ENCODE measurements around the gene MEIOB. TPM values are rescaled to one million over a fixed set of nuclear protein-coding genes. Genes with fewer than 3 reads are reported as not detected.
"Not testable (repeated sequence)": the region's sequence is repeated elsewhere in the genome, so short reads cannot be mapped to it uniquely, and the experiment has no call there.

Gene MEIOB
- polyA plus RNA-seq, 3 donors, result not detected

GRCh38 chr16:1884155-1884760 lies 12.3 kb upstream of the MEIOB start:
- Histone ChIP-seq H3K4me1 (ENCODE audit: control insufficient read depth in 1 of 2, insufficient read depth in 2 of 2, low read length in 2 of 2) (no peaks in the 10 kb centered on the region), H3K9ac (ENCODE audit: insufficient read depth, low read length, poor library complexity, severe bottlenecking) (no peak overlapping the region), H3K27me3 (ENCODE audit: control insufficient read depth in 2 of 2, insufficient read depth in 2 of 2, low read length in 2 of 2) (peaks cover 0 to 3% of the 10 kb centered on the region in 2 donors), H3K9me3 (replicated peaks in 1 of 2; ENCODE audit: control insufficient read depth in 1 of 2, insufficient read depth in 1 of 2, low read length in 2 of 2) (no peaks in the 10 kb centered on the region), H3K27ac (ENCODE audit: low read depth in 1 of 2, low read length in 2 of 2) (no peak overlapping the region), H3K36me3 (replicated peaks in 1 of 2; ENCODE audit: control insufficient read depth in 1 of 2, insufficient read depth in 2 of 2, low read length in 2 of 2) (no peaks in the 10 kb centered on the region), H4K20me1 (ENCODE audit: insufficient read depth, low read length) (no peaks in the 10 kb centered on the region), H3K4me2 (replicated peaks; ENCODE audit: extremely low read depth, low read length, poor library complexity, severe bottlenecking) (no peak overlapping the region), H2AFZ (ENCODE audit: insufficient read depth, low read depth, low read length, poor library complexity, severe bottlenecking) (no peak overlapping the region), H3K4me3 (replicated peaks in 1 of 3; ENCODE audit: low read depth in 2 of 3, low read length in 3 of 3) (no peak overlapping the region), H3K79me2 (ENCODE audit: insufficient read depth, low read length) (no peaks in the 10 kb centered on the region)
- peak; percentile 23 to 51 (median 23) for DNase-seq
- 82% methylated on average over 7 of the region's 13 CpGs for WGBS (ENCODE audit: insufficient coverage)
- TF ChIP-seq CTCF (IDR thresholded peaks at IDR 0.05), result peak; percentile 59
- Mint-ChIP-seq H3K9me3 (no peaks in the 10 kb centered on the region), H3K27me3 (ENCODE audit: low read depth in 3 of 3) (peaks cover 7 to 18% (median 10%) of the 10 kb centered on the region in 3 donors), H3K4me1 (no peaks in the 10 kb centered on the region), H3K27ac (no peak overlapping the region), H3K36me3 (no peaks in the 10 kb centered on the region), H3K4me3 (no peak overlapping the region)
- intact Hi-C loops (cut with micrococcal nuclease), result no loop called here

DNA sequence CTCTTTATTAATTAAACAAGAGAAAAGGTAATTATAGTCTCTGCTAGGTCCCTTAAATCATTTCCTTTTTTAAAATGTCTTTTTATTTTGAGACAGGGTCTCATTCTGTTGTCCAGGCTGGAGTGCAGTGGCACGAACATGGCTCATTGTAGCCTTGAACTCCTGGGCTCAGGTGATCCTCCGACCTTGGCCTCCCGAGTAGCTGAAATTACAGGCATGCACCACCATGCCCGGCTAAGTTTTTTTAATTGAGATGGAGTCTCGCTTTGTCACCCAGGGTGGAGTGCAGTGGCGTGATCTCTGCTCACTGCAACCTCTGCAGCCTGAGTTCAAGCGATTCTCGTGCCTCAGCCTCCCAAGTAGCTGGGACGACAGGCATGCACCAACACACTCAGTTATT lies 9.2 kb upstream of the MEIOB start:
- H2AFZ ChIP-seq (ENCODE audit: insufficient read depth, low read depth, low read length, poor library complexity, severe bottlenecking); H3K4me1 ChIP-seq (ENCODE audit: control insufficient read depth in 1 of 2, insufficient read depth in 2 of 2, low read length in 2 of 2); H3K79me2 ChIP-seq (ENCODE audit: insufficient read depth, low read length); H3K36me3 ChIP-seq (replicated peaks in 1 of 2; ENCODE audit: control insufficient read depth in 1 of 2, insufficient read depth in 2 of 2, low read length in 2 of 2); H3K9ac ChIP-seq (ENCODE audit: insufficient read depth, low read length, poor library complexity, severe bottlenecking); intact Hi-C loops (cut with micrococcal nuclease); H3K4me3 Mint-ChIP-seq; H3K4me2 ChIP-seq (replicated peaks; ENCODE audit: extremely low read depth, low read length, poor library complexity, severe bottlenecking); H3K4me3 ChIP-seq (replicated peaks in 1 of 3; ENCODE audit: low read depth in 2 of 3, low read length in 3 of 3); H3K4me1 Mint-ChIP-seq; H3K27ac ChIP-seq (ENCODE audit: low read depth in 1 of 2, low read length in 2 of 2); DNase-seq; H3K36me3 Mint-ChIP-seq; H3K9me3 Mint-ChIP-seq; H4K20me1 ChIP-seq (ENCODE audit: insufficient read depth, low read length); H3K9me3 ChIP-seq (replicated peaks in 1 of 2; ENCODE audit: control insufficient read depth in 1 of 2, insufficient read depth in 1 of 2, low read length in 2 of 2); H3K27ac Mint-ChIP-seq: not testable (repeated sequence)
- peaks cover 0 to 11% of the 10 kb centered on the region in 2 donors for H3K27me3 ChIP-seq (ENCODE audit: control insufficient read depth in 2 of 2, insufficient read depth in 2 of 2, low read length in 2 of 2)
- H3K27me3 Mint-ChIP-seq (ENCODE audit: low read depth in 3 of 3), result peaks cover 14 to 31% (median 25%) of the 10 kb centered on the region in 3 donors
- 91% methylated on average over 5 of the region's 9 CpGs for WGBS (ENCODE audit: insufficient coverage)

Measured in CD14-positive monocyte (primary cell).